ENCODE results near the gene SLC39A9.
"Not testable (repeated sequence)": the region's sequence is repeated elsewhere in the genome, so short reads cannot be mapped to it uniquely, and the experiment has no call there.

Gene SLC39A9

DNA sequence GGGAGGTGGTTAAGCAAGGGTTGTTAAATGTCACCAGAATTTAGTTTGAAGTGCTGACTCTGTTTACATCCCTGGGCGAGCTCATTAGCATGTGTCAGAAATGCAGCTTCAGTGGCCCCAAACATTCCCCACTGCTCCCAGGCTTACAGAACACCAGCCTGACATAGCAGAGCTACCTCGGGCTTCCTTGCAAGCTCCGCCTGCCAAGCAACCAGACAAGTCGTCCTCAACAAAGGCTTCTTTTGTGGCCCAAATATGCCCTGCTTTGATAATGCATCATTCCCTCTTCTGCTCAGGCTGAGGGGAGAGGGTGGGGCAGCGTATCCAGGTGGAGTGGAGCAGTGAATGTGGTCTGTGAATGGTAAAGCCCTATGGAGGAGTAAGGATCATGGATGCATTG, 28.4 kb upstream of the SLC39A9 start:
- no peak for DNase-seq

- no peak for DNase-seq
These were observed 26.3 kb upstream of the SLC39A9 start for GRCh38 chr14:69372146-69372545.

GRCh38 chr14:69373104-69373503, 25.4 kb upstream of the SLC39A9 start:
- DNase-seq = no peak

DNA sequence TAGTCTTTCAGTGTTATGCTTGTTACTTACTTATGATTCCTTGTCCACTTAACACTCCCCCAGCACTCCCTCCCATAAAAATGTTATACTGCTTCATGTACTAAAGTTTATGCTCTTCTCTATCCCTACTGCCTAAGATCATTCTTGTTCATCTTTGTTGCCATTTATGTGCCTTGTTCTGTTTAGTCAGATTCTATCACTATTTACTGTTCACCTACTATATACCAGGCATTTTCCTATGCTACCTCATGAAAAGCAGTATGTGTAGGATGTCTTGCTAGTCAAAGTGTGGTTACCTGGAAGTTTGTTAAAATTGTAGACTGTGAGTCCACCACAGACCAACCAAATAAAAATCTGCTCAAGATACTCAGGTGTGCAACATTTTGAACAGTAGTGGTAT, 24.3 kb upstream of the SLC39A9 start:
- DNase-seq = no peak

GRCh38 chr14:69375182-69375581, 23.3 kb upstream of the SLC39A9 start:
- no peak for DNase-seq

GRCh38 chr14:69375722-69376121, 22.8 kb upstream of the SLC39A9 start:
- no peak for DNase-seq

- peak; percentile 95 for DNase-seq
These were observed 22.1 kb upstream of the SLC39A9 start for GRCh38 chr14:69376439-69376838.

- DNase-seq = no peak
These were observed 20.2 kb upstream of the SLC39A9 start for GRCh38 chr14:69378274-69378673.

- no peak for DNase-seq
These were observed 11.2 kb upstream of the SLC39A9 start for GRCh38 chr14:69387311-69387710.

DNA sequence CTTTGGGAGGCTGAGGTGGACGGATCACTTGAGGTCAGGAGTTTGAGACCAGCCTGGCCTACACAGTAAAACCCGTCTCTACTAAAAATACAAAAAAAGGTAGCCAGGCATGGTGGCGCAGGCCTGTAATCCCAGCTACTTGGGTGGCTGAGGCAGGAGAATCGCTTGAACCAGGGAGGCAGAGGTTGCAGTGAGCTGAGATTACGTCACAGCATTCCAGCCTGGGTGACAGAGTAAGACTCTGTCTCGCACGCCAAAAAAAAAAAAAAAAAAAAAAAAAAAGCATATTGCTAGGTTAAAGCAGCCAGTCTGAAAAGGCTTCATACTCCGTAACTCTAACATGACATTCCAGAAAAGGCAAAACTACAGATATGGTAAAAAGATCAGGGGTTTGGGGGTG, 7.1 kb upstream of the SLC39A9 start:
- not testable (repeated sequence) for DNase-seq

DNA sequence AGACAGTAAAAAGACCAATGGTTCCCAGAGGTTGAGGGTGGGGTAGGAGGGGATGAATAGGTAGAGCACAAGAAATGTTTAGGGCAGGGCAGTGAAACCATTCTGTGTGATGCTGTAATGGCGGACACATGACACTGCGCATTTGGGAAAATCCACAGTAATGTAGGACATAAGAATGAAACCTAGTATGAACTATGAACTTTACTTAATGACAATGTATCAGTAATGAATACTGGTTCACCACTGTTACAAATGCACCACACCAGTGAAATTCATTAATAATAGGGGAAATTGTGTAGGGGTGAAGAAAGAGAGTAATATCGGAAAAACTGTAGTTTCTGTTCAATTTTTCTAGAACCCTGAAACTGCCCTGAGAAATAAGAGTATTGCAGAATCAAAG, 6.0 kb upstream of the SLC39A9 start:
- peak; percentile 12 for DNase-seq

DNA sequence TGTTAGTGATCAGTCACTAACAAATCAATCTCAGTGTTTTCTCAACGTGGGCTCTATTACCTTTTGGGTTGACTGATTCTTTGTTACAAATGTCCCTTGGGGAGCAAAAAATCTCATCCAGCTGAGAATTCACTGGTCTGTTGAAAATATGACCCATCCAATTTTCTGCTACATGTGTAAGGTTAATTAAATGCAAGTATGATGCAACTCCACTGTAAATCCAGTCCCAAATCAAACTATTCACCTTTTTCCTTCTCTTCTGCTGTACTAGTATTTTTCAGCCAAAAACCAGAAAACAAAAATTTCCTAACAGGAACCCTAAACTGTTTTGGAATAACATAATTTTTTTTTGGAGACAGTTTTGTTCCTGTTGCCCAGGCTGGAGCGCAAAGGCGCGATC, 2.6 kb upstream of the SLC39A9 start:
- no peak for DNase-seq

DNA sequence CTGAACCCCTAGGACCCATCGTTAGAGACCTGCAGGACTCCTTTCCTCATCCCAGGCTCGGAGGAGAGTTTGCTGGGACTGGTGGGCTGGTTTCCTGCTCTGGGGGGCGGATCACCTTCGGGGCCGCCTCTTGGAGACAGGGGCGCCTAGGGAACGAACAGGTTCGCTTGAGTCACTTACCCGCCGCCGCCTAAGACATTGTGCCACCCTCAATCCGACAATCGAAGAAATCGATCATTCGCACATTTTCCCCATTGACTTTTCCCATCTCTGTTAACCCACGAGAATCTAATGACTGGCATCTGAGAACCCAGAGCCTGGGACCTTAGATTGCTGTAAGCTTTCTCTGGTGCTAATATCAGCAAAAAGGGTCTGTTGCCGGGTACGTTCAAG, 322 bp downstream of the SLC39A9 start:
- no peak for DNase-seq

- DNase-seq = no peak
These were observed 1.3 kb downstream of the SLC39A9 start for GRCh38 chr14:69399750-69400149.

DNA sequence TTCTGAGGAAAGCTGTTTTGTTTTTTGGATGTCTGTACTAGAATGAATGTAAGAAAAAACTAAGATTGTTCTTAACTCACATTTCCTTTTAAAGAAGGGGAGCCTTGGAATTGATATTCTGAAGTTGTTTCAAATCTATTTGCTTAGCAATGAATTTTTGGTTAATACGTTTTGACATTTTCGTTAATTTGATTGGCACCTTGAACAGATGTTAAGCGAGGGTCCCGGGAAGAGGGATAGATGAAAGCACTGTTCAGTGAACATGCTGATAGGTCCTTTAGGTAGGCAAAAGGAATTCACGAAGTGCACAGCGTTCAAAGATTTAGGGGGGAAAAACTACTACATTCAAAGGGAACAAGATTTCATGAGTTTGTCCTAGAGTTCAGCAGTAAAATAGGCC, 1.7 kb downstream of the SLC39A9 start:
- DNase-seq = no peak

DNA sequence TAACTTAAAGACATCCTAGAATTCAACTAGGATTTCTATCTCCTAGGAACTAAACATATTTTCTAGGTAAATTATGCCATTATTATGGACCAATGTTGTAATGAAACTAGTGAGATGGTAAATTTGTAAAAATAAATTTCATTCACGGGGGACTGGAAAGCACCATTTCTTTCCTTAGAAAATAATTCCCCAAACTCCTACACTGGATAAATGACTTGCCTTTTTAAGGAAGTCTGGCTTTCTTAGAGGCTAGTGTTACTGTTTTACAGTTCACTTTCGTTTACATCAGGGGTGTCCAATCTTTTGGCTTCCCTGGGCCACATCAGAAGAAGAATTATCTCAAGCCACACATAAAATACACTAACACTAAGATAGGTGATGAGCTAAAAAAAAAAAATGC, 3.3 kb downstream of the SLC39A9 start:
- DNase-seq = peak; percentile 32

GRCh38 chr14:69404478-69404877, 6.0 kb downstream of the SLC39A9 start:
- no peak for DNase-seq

DNA sequence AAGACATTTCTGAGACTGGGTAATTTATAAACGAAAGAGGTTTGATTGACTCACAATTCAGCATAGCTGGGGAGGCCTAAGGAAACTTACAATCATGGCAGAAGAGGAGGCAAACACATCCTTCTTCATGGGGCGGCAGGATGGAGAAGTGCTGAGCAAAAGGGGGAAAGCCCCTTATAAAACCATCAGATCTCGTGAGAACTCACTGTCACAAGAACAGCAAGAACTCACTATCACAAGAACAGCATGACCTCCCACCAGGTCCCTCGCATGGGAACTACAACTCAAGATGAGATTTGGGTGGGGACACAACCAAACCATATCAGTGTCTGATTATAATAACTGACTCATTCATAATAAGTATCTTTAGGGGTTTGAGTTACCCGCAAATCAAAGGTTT, 6.4 kb downstream of the SLC39A9 start:
- peak; percentile 36 for DNase-seq

GRCh38 chr14:69405762-69406161, 7.3 kb downstream of the SLC39A9 start:
- no peak for DNase-seq

DNA sequence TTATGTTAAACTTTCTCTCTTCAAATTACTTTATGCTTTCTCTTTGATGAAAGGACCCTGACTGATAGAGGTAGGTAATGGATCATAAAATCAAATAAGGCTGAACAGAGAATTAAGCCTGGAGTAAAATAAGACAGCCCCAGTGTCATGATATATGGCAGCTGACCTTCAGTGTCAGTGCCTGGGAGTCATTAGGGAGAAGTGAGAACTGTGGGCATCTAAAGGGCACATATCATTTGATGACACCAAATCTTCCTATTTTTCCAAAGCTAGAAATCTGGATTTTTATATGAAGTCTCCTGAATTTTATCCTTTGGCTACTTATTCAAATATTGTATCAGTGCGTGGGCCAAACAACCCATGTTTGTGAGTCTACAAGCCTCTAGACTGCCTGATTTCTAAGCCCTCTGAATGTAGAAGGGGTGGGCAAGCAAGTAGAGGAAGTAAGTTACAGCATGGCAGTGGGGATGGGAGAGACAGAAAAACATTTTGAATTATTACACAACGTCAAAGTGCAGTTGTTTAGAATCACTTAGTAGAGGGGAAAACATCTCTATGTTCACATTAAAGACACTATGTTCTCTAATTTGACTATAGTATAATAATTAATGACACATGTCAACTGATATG, 10.0 kb downstream of the SLC39A9 start:
- DNase-seq = peak; percentile 54

DNA sequence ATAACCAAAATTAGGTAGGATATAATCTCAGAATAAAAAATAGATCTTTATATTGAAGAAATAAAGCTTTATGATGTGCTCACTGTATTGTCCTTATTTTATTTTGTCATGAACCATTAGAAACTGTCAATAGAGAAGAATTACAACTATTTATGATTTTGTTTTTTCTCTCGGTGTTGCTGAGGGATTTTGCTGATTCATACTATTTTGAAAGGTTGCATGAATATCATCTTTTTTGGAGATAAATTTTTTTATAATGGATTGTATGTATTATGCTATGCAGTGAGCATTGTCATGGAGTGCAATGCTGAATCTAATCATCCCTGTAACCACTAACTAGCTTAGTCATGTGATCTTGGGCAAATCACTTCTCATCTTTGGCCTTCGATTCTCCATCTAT, 15.0 kb downstream of the SLC39A9 start:
- no peak for DNase-seq

DNA sequence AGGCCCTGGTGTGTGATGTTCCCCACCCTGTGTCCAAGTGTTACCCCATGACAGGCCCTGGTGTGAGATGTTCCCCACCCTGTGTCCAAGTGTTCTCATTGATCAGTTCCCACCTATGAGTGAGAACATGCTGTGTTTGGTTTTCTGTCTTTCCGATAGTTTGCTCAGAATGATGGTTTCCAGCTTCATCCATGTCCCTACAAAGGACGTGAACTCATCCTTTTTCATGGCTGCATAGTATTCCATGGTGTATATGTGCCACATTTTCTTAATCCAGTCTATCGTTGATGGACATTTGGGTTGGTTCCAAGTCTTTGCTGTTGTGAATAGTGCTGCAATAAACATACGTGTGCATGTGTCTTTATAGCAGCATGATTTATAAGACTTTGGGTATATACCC, 17.6 kb downstream of the SLC39A9 start:
- not testable (repeated sequence) for DNase-seq

GRCh38 chr14:69423279-69423678, 24.8 kb downstream of the SLC39A9 start:
- DNase-seq = no peak

DNA sequence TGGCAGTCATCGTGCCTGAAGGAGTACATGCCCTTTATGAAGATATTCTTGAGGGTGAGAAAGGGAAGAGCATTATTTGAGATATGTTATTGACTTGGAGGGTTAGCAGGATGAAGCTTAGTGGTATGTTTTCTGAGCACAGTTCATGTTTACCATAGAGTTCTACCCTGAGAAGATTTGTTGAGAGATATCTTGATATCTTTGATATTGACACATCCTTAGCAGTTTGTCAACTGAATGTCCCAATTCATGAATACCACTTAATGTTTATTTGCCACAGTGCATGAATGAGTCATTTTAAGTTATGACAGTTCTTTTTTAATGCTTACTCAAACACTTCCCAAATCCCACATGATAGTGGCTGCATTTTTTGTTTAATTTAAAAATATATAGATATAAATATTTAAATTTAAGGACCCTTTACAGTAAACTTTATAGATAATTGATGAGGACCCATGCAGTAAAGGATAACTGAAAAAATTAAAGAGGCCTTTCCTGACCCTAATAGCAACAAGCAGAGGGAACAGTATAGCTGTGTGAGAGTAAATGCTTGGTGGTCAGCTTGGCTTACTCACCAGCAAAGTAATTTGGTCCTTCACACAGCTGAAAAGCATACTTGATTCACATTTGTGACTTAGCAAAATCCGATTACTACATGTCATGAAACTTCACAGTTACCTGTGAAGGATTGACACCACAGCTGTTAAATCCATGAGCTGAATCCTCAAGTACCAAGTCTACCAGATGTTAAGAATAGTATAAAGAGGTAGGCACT, 25.8 kb downstream of the SLC39A9 start:
- DNase-seq = peak; percentile 72

DNA sequence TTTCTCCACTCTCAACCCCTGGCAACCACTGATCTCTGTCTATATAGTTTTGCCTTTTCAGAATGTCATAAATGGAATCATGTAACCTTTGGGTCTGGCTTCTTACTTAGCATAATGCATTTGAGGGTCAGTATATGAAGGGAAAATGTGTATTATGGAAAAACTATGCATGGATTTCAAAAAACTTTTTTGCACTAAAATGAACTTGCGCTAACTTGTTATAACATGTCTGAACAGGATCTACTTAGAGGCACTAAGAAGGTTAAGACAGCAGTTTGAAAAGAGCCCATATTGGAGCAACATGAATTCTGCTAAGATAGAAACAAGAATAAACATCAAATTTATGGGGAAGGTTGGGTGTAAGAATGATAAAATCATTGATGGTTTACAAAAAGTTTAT, 29.1 kb downstream of the SLC39A9 start:
- DNase-seq = no peak
